Subcutaneous adipose tissue (tissue), 4 donors: ENCODE data around the gene SRSF1. TPM values are rescaled to one million over a fixed set of nuclear protein-coding genes. Genes with fewer than 3 reads are reported as not detected.

Source experiments
- CTCF ChIP-seq: fragments of 450-650 bp; IDR thresholded peaks from one replicate; pipeline ENCODE4 v1.5.1; 2016; ENCODE audit warnings: low read depth, mild to moderate bottlenecking, control low read depth, antibody characterized with exemption, moderate library complexity
- total RNA-seq, 4 donors: library from RNA; depleted of rRNA; stranded (reverse); fragments of >200 nt; gene quantifications; one replicate each; pipeline ENCODE4 v1.1.0, GENCODE V29; 2016

Gene SRSF1
- total RNA-seq, 4 donors from 2014 or later: 115 to 271 (median 142) TPM

GRCh38 chr17:57994436-57994835, 12.6 kb downstream of the SRSF1 start:
- no peak for TF ChIP-seq CTCF

GRCh38 chr17:57993471-57994365, 13.3 kb downstream of the SRSF1 start:
- no peak for TF ChIP-seq CTCF

GRCh38 chr17:57991537-57991936, 15.5 kb downstream of the SRSF1 start:
- TF ChIP-seq CTCF: no peak

- no peak for TF ChIP-seq CTCF
Observed at GRCh38 chr17:57990037-57990436, 17.0 kb downstream of the SRSF1 start.

- no peak for TF ChIP-seq CTCF
Observed at GRCh38 chr17:57988301-57989250, 18.5 kb downstream of the SRSF1 start.

GRCh38 chr17:57987581-57988300, 19.3 kb downstream of the SRSF1 start, which contains the start of gene VEZF1:
VEZF1 (minus strand) TSS chr17:57988254; CDS start chr17:57988111, 143 bp downstream.
- no peak for TF ChIP-seq CTCF
